IMR-90 (cell line): ENCODE measurements around the gene SNX3. TPM values are rescaled to one million over a fixed set of nuclear protein-coding genes. Genes with fewer than 3 reads are reported as not detected.

ENCODE experiments used
- ATAC-seq: fragments of 200-7000 bp; cut with Tn5 transposase; 2 replicates; pipeline ENCODE4 v1.9.1; 2020; ENCODE audit warnings: low read depth, mild to moderate bottlenecking, moderate library complexity
- BruUV-seq: library from RNA; stranded (reverse); fragments of 400-500 nt; replicated peaks from 2 replicates; lab custom pipeline; 2021; lab: Mats Ljungman, UMichigan
- CTCF ChIA-PET: fragments of 300-600 bp; formaldehyde crosslinking; extraction: SDS; loops from one replicate; lab custom pipeline; 2021; ENCODE audit warnings: antibody characterized with exemption; lab: Yijun Ruan, JAX
- POLR2A ChIA-PET: fragments of 300-600 bp; sonication (Branson Sonifier 250); formaldehyde crosslinking; loops from one replicate; lab custom pipeline; 2022; ENCODE audit warnings: antibody characterized with exemption; ENCODE audit not compliant: unreplicated experiment; lab: Charles Lee
- DNase-seq: peaks from one replicate; pipeline ENCODE4 v3.0.0; 2013
- H2AFZ ChIP-seq: replicated peaks from 2 replicates; pipeline ENCODE3; 2013; ENCODE audit warnings: low read length, mild to moderate bottlenecking; ENCODE audit not compliant: poor library complexity
- H2AK5ac ChIP-seq: 2 replicates; pipeline ENCODE4 v1.6.1; 2013; ENCODE audit warnings: low read depth, low read length, inconsistent platforms
- H2AK9ac ChIP-seq: replicated peaks from 2 replicates; pipeline ENCODE3; 2013; ENCODE audit warnings: mild to moderate bottlenecking, low read depth, low read length, moderate library complexity; ENCODE audit not compliant: poor library complexity
- H2BK120ac ChIP-seq: 2 replicates; pipeline ENCODE4 v1.6.1; 2013; ENCODE audit warnings: low read depth, low read length, inconsistent platforms
- H2BK15ac ChIP-seq: 3 replicates; pipeline ENCODE4 v1.6.1; 2013; ENCODE audit warnings: low read depth, low read length, inconsistent platforms
- H2BK20ac ChIP-seq: 2 replicates; pipeline ENCODE4 v1.6.1; 2013; ENCODE audit warnings: low read depth, mild to moderate bottlenecking, inconsistent platforms, low read length, moderate library complexity
- H2BK5ac ChIP-seq: 2 replicates; pipeline ENCODE4 v1.6.1; 2013; ENCODE audit warnings: mild to moderate bottlenecking, low read depth, low read length, inconsistent platforms; ENCODE audit not compliant: poor library complexity, severe bottlenecking
- H3K14ac ChIP-seq: replicated peaks from 2 replicates; pipeline ENCODE4 v1.6.1; 2013; ENCODE audit warnings: low read depth, low read length, inconsistent platforms
- H3K18ac ChIP-seq: 2 replicates; pipeline ENCODE4 v1.6.1; 2013; ENCODE audit warnings: low read depth, low read length, control low read depth
- H3K23ac ChIP-seq: 2 replicates; pipeline ENCODE4 v1.6.1; 2013; ENCODE audit warnings: low read depth, low read length, inconsistent platforms
- H3K27ac ChIP-seq: 2 replicates; pipeline ENCODE4 v1.5.1; 2013; ENCODE audit warnings: mild to moderate bottlenecking, control low read depth, low read length; ENCODE audit not compliant: insufficient read depth
- H3K27me3 ChIP-seq: 2 replicates; pipeline ENCODE4 v1.6.1; 2013; ENCODE audit warnings: low read length; ENCODE audit not compliant: control insufficient read depth, insufficient read depth
- H3K36me3 ChIP-seq: 2 replicates; pipeline ENCODE4 v1.6.1; 2013; ENCODE audit warnings: low read length, mixed read lengths; ENCODE audit not compliant: control insufficient read depth, insufficient read depth
- H3K4ac ChIP-seq: 2 replicates; pipeline ENCODE4 v1.6.1; 2013; ENCODE audit warnings: low read depth, low read length, inconsistent platforms
- H3K4me1 ChIP-seq: 2 replicates; pipeline ENCODE4 v1.6.1; 2013; ENCODE audit warnings: low read length, mixed read lengths; ENCODE audit not compliant: control insufficient read depth, insufficient read depth
- H3K4me2 ChIP-seq: 2 replicates; pipeline ENCODE4 v1.6.1; 2013; ENCODE audit warnings: low read depth, mild to moderate bottlenecking, control low read depth, low read length, moderate library complexity
- H3K4me3 ChIP-seq: 2 replicates; pipeline ENCODE4 v1.5.1; 2013; ENCODE audit warnings: low read depth, mild to moderate bottlenecking, control low read depth, low read length, moderate library complexity; ENCODE audit not compliant: insufficient read depth
- H3K56ac ChIP-seq: 2 replicates; pipeline ENCODE4 v1.6.1; 2013; ENCODE audit warnings: low read length, inconsistent platforms; ENCODE audit not compliant: insufficient read depth; ENCODE audit errors: extremely low read depth
- H3K79me1 ChIP-seq, 2 experiments: 2 replicates each; pipeline ENCODE4 v1.6.1; 2013; ENCODE audit warnings: low read length in 2 of 2, inconsistent platforms in 1 of 2, low read depth in 1 of 2
- H3K9ac ChIP-seq: 2 replicates; pipeline ENCODE4 v1.6.1; 2013; ENCODE audit warnings: low read depth, low read length, control low read depth
- H3K9me1 ChIP-seq: 2 replicates; pipeline ENCODE4 v1.6.1; 2013; ENCODE audit warnings: low read length, inconsistent platforms; ENCODE audit not compliant: insufficient read depth
- H3K9me3 ChIP-seq: 2 replicates; pipeline ENCODE4 v1.6.1; 2013; ENCODE audit warnings: low read length; ENCODE audit not compliant: control insufficient read depth, insufficient read depth
- H4K20me1 ChIP-seq: 2 replicates; pipeline ENCODE4 v1.6.1; 2013; ENCODE audit warnings: low read length, inconsistent platforms; ENCODE audit not compliant: insufficient read depth
- H4K5ac ChIP-seq: 2 replicates; pipeline ENCODE4 v1.6.1; 2013; ENCODE audit warnings: mild to moderate bottlenecking, low read depth, low read length, control low read depth
- H4K8ac ChIP-seq, 2 experiments: 2 replicates each; pipeline ENCODE4 v1.6.1; 2013; ENCODE audit warnings: low read depth in 2 of 2, low read length in 2 of 2, control low read depth in 1 of 2, inconsistent platforms in 1 of 2
- H4K91ac ChIP-seq: 2 replicates; pipeline ENCODE4 v1.6.1; 2013; ENCODE audit warnings: low read depth, low read length, inconsistent platforms; ENCODE audit not compliant: insufficient read depth
- BHLHE40 ChIP-seq: fragments of 150-350 bp; IDR thresholded peaks from 2 replicates; pipeline ENCODE4 v1.6.1; 2016; ENCODE audit warnings: mild to moderate bottlenecking, low read depth, low read length
- CEBPB ChIP-seq: IDR thresholded peaks from 2 replicates; pipeline ENCODE4 v1.6.1; 2012; ENCODE audit warnings: low read depth, low read length, improper control_type of control experiment
- CHD1 ChIP-seq: IDR thresholded peaks from 2 replicates; pipeline ENCODE4 v1.6.1; 2012; ENCODE audit warnings: low read depth, low read length, improper control_type of control experiment
- ELK1 ChIP-seq: fragments of 150-350 bp; IDR thresholded peaks from 2 replicates; pipeline ENCODE4 v1.6.1; 2016; ENCODE audit warnings: low read depth, mild to moderate bottlenecking, low read length, moderate library complexity, borderline replicate concordance
- FOS ChIP-seq: fragments of 150-350 bp; IDR thresholded peaks from 2 replicates; pipeline ENCODE4 v1.6.1; 2016; ENCODE audit warnings: low read depth, low read length
- MAFK ChIP-seq: IDR thresholded peaks from 2 replicates; pipeline ENCODE4 v1.6.1; 2012; ENCODE audit warnings: low read depth, low read length, improper control_type of control experiment
- MAZ ChIP-seq: IDR thresholded peaks from 2 replicates; pipeline ENCODE4 v1.6.1; 2012; ENCODE audit warnings: low read depth, mild to moderate bottlenecking, low read length, improper control_type of control experiment, moderate library complexity, borderline replicate concordance
- MXI1 ChIP-seq: IDR thresholded peaks from 2 replicates; pipeline ENCODE4 v1.6.1; 2012; ENCODE audit warnings: low read depth, mild to moderate bottlenecking, low read length, moderate library complexity, borderline replicate concordance
- NFE2L2 ChIP-seq: fragments of 150-350 bp; IDR thresholded peaks from 2 replicates; pipeline ENCODE4 v1.6.1; 2016; ENCODE audit warnings: low read depth, mild to moderate bottlenecking, low read length
- POLR2A ChIP-seq: IDR thresholded peaks from 2 replicates; pipeline ENCODE4 v1.6.1; 2012; ENCODE audit warnings: mild to moderate bottlenecking, low read depth, low read length
- RAD21 ChIP-seq: IDR thresholded peaks from 2 replicates; pipeline ENCODE4 v1.6.1; 2012; ENCODE audit warnings: low read length, improper control_type of control experiment
- RCOR1 ChIP-seq: IDR thresholded peaks from 2 replicates; pipeline ENCODE4 v1.6.1; 2012; ENCODE audit warnings: mild to moderate bottlenecking, low read length, improper control_type of control experiment; ENCODE audit not compliant: insufficient replicate concordance
- RFX5 ChIP-seq: IDR thresholded peaks from 2 replicates; pipeline ENCODE4 v1.8.0; 2012; ENCODE audit warnings: low read depth, mild to moderate bottlenecking, low read length, moderate library complexity
- SMC3 ChIP-seq: fragments of 150-350 bp; IDR thresholded peaks from 2 replicates; pipeline ENCODE4 v1.6.1; 2016; ENCODE audit warnings: low read depth, mild to moderate bottlenecking, antibody characterized with exemption, low read length, moderate library complexity
- WGBS, 2 experiments: methylation state at CpG; one replicate each; pipeline versions ENCODE4 v1.1.5 to v1.1.7; 2013; ENCODE audit warnings: missing lambda C conversion rate in 2 of 2; ENCODE audit not compliant: insufficient read length in 1 of 2; ENCODE audit errors: extremely low coverage in 2 of 2; 5-methylcytosine and 5-hydroxymethylcytosine counted together
- dilution Hi-C: fragments of 300-500 bp; cut with HindIII; formaldehyde crosslinking; loops from one replicate; pipeline ENCODE4 v1.14.3; 2018; ENCODE audit warnings: low sequenced_read_pairs; ENCODE audit not compliant: unreplicated experiment
- in situ Hi-C: fragments of 300-500 bp; cut with MboI; formaldehyde crosslinking; loops from 3 replicates; pipeline ENCODE4 v1.14.3; 2019; ENCODE audit warnings: low sequenced_read_pairs, inconsistent platforms, mixed read lengths
- intact Hi-C: fragments of 100-400 bp; cut with micrococcal nuclease; formaldehyde crosslinking; loops from 2 replicates; pipeline ENCODE4 v1.10.0; 2022
- polyA plus RNA-seq, 3 experiments: library from polyadenylated mRNA; depleted of rRNA; stranded (reverse); fragments of >200 nt; gene quantifications; 2 replicates each; pipeline ENCODE4 v1.2.3, GENCODE V29; 2012; ENCODE audit warnings: low replicate concordance in 1 of 3
- total RNA-seq: library from RNA; depleted of rRNA; stranded (reverse); fragments of >200 nt; gene quantifications from 2 replicates; pipeline ENCODE4 v1.2.3, GENCODE V29; 2012
- TF ChIP-seq, protein P1 (sequence below): fragments of 150-350 bp; IDR thresholded peaks from 2 replicates; pipeline ENCODE4 v1.6.1; 2017; ENCODE audit warnings: mild to moderate bottlenecking, antibody characterized with exemption, low read length, low read depth
- TF ChIP-seq, protein P2 (sequence below): conservative IDR thresholded peaks from 2 replicates; pipeline ENCODE4 v1.5.1; 2012; ENCODE audit warnings: mild to moderate bottlenecking, low read depth, low read length, improper control_type of control experiment

SNX3 gene
- total and polyA plus RNA-seq, 2 of the 4 experiments (the other 2 are of a cell fraction) = 105 to 159 TPM

- Histone ChIP-seq H3K4me2 (no peak overlapping the region), H3K4me3 (no peak overlapping the region), H3K9ac (no peak overlapping the region), H2BK20ac (no peak overlapping the region), H3K4ac (no peak overlapping the region), H4K5ac (no peak overlapping the region), H3K36me3 (peaks cover 5% of the 10 kb centered on the region), H3K14ac (no peak overlapping the region), H3K23ac (no peak overlapping the region), H4K8ac (no peak overlapping the region), H3K4me1 (no peaks in the 10 kb centered on the region), H3K9me3 (no peaks in the 10 kb centered on the region), H3K27me3 (no peaks in the 10 kb centered on the region), H3K9me1 (no peaks in the 10 kb centered on the region), H2AK9ac (no peak overlapping the region), H3K56ac (no peak overlapping the region), H3K18ac (no peak overlapping the region), H3K79me1 (peaks cover 3 to 42% of the 10 kb centered on the region in 2 experiments), H2BK120ac (no peak overlapping the region), H2AK5ac (no peak overlapping the region), H3K27ac (no peak overlapping the region), H2BK5ac (no peak overlapping the region), H4K91ac (no peak overlapping the region), H2BK15ac (no peak overlapping the region), H2AFZ (no peak overlapping the region), H4K20me1 (peaks cover 15% of the 10 kb centered on the region)
- no peak for ATAC-seq
- ChIA-PET POLR2A (no interaction called here), CTCF (no interaction called here)
- in situ Hi-C loops (no loop called here), intact Hi-C loops (no loop called here), dilution Hi-C loops (no loop called here)
- no CpG with 5 or more reads among the region's 2 CpGs for WGBS, 2 experiments
- no TSS peak for BruUV-seq
- DNase-seq = no peak
- TF ChIP-seq MAZ (no peak), FOS (no peak), RFX5 (no peak), SMC3 (no peak), NFE2L2 (no peak), ELK1 (no peak), RAD21 (no peak), CHD1 (no peak), BHLHE40 (no peak), MAFK (no peak), POLR2A (no peak), MXI1 (no peak), CEBPB (no peak), RCOR1 (no peak)
- TF ChIP-seq, protein P1, sequence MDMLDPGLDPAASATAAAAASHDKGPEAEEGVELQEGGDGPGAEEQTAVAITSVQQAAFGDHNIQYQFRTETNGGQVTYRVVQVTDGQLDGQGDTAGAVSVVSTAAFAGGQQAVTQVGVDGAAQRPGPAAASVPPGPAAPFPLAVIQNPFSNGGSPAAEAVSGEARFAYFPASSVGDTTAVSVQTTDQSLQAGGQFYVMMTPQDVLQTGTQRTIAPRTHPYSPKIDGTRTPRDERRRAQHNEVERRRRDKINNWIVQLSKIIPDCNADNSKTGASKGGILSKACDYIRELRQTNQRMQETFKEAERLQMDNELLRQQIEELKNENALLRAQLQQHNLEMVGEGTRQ = no peak
- TF ChIP-seq, protein P2, sequence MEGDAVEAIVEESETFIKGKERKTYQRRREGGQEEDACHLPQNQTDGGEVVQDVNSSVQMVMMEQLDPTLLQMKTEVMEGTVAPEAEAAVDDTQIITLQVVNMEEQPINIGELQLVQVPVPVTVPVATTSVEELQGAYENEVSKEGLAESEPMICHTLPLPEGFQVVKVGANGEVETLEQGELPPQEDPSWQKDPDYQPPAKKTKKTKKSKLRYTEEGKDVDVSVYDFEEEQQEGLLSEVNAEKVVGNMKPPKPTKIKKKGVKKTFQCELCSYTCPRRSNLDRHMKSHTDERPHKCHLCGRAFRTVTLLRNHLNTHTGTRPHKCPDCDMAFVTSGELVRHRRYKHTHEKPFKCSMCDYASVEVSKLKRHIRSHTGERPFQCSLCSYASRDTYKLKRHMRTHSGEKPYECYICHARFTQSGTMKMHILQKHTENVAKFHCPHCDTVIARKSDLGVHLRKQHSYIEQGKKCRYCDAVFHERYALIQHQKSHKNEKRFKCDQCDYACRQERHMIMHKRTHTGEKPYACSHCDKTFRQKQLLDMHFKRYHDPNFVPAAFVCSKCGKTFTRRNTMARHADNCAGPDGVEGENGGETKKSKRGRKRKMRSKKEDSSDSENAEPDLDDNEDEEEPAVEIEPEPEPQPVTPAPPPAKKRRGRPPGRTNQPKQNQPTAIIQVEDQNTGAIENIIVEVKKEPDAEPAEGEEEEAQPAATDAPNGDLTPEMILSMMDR = no peak
These were observed 24.0 kb downstream of the SNX3 start for GRCh38 chr6:108236791-108237190.
